GM19025 (cell line): Measurements from ENCODE around the gene RBM6.
"Not testable (repeated sequence)": the region's sequence is repeated elsewhere in the genome, so short reads cannot be mapped to it uniquely, and the experiment has no call there.

Experiments
- ATAC-seq: cut with Tn5 transposase; IDR thresholded peaks from one replicate; pipeline ENCODE4 v1.9.1; 2021; ENCODE audit warnings: mild to moderate bottlenecking, low read depth, moderate library complexity; ENCODE audit not compliant: unreplicated experiment

The RBM6 gene

DNA sequence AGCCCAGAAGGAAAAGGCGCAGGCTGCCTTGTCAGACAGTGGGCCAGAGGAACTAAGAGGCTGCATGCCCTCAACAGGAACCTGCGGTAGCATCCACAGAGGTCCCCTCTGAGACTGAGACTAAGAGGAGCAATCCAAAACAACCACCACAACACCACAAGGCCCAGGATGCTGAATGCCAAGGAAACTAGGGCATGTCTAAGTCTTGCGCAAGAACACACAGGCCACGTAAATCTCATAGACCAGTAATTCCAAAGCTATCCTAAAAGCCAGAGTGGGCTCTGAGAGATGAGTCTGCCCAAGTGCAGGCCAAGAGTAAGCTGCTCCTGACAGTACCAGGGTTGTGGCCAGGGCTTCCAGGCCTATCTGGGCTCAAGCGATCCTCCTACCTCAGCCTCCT is 23.3 kb upstream of the RBM6 start:
- no peak for ATAC-seq

DNA sequence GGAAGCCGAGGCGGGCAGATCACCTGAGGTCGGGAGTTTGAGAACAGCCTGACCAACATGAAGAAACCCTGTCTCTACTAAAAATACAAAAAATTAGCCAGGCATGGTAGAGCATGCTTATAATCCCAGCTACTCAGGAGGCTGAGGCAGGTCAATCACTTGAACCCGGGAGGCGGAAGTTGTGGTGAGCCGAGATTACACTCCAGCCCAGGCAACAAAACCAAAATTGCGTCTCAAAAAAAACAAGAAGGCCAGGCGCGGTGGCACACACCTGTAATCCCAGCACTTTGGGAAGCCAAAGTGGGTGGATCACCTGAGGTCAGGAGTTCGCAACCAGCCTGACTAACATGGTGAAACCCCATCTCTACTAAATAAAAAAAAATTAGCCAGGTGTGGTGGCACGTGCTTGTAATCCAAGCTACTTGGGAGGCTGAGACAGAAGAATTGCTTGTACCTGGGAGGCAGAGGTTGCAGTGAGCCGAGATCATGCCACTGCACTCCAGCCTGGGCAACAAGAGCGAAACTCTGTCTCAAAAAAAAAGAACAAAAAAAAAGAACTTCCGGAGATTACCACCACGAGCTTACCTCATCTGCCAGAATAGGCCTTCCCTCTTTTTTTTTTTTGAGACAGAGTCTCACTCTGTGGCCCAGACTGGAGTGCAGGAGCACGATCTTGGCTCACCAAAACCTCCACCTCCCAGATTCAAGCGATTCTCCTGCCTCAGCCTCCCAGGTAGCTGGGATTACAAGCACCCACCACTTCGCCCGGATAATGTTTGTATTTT is 22.0 kb upstream of the RBM6 start:
- not testable (repeated sequence) for ATAC-seq

DNA sequence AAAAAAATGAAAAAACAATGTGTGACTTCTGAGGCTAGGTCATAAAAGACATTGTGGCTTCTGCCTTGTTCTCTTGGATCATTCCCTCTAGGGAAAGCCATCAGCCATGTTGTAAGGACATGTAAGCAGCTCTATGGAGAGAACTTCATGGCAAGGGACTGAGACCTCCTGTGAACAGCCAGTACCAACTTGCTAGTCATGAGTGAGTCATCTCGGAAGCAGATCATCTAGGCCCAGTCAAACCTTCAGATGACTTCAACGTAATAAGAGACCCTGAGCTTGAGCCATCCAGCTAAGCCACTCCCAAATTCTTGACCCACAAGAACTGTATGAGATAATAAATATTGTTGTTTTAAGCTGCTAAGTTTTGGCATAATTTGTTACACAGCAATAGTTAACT is 15.3 kb upstream of the RBM6 start:
- no peak for ATAC-seq

DNA sequence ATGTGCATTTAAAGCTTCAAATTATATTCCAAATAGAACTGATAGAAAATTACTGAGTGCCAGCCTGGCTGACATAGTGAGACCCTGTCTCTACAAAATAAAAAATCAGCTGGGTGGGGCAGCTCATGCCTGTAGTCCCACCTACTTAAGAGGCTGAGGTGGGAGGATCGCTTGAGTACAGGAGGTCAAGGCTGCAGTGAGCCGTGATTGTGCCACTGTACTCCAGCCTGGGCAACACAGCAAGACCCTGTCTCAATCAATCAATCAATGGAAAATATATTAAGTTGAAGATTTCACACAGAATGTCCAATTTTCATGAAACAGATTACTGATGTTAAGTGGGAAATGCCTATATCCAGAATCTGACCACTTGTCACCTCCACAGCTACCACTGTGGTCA is 14.5 kb upstream of the RBM6 start:
- no peak for ATAC-seq

DNA sequence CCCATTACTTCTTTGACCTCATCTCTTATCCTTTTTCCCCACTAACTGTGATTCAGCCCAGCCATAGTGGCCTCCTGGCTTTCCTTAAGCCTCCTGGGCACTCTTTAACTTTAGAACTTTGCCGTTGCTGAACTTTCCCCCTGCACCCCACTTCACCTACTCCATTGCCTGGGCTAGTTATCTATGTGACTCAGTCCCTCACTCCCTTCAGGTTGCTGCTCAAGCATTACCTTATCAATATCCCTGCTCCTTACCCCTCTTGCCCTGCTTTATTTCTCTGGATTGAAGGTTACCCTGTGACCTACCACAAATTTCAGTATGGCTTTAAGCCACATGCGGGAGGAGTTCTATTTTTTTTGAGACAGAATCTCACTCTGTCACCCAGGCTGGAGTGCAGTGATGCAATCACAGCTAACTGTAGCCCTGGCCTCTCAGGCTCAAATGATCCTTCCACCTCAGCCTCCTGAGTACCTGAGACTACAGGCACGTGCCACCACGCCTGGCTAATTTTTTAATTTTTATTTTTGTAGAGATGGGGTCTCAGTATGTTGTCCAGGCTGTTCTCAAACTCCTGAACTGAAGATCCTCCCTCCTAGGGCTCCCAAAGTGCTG is 13.7 kb upstream of the RBM6 start:
- ATAC-seq = no peak

DNA sequence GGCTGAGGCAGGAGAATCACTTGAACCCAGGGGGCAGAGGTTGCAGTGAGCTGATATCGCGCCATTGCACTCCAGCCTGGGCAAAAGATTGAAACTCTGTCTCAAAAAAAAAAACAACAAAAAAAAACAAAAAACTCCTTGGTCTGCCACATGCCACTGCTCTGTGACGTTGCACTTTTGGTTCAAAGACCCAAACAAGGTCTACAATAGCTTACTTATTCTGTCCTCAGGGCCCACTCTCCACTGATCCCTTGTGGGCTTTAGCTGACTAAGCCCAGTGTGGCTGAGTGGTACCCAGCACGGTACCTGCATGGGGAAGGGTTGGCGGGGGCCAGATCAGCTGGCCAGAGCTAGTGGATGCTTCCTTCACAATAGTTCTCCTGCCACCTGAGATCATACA is 12.2 kb upstream of the RBM6 start:
- ATAC-seq = no peak

DNA sequence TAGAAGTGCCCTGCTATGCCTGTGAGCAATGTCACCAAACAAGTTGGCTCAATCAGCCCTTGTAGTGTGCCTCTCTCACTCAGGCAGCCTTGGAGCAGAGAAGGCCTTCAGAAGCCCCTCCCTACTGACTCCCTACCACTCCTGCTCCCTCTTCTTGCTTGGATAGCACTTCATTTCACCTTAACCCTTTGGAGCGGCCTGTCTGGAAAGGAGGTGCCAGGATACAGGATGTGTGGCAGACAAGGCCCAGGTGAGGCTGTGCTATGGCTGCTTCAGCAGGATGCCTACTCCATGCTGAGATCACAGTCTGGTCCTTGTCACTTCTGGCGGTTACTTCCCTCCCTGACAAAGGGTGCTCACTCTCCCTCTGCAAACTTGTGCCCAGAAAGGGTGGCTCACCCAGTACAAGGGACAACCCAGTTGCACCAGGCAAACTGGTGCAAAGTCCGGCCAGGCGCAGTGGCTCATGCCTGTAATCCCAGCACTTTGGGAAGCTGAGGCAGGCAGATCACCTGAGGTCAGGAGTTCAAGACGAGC is 11.4 kb upstream of the RBM6 start:
- no peak for ATAC-seq

DNA sequence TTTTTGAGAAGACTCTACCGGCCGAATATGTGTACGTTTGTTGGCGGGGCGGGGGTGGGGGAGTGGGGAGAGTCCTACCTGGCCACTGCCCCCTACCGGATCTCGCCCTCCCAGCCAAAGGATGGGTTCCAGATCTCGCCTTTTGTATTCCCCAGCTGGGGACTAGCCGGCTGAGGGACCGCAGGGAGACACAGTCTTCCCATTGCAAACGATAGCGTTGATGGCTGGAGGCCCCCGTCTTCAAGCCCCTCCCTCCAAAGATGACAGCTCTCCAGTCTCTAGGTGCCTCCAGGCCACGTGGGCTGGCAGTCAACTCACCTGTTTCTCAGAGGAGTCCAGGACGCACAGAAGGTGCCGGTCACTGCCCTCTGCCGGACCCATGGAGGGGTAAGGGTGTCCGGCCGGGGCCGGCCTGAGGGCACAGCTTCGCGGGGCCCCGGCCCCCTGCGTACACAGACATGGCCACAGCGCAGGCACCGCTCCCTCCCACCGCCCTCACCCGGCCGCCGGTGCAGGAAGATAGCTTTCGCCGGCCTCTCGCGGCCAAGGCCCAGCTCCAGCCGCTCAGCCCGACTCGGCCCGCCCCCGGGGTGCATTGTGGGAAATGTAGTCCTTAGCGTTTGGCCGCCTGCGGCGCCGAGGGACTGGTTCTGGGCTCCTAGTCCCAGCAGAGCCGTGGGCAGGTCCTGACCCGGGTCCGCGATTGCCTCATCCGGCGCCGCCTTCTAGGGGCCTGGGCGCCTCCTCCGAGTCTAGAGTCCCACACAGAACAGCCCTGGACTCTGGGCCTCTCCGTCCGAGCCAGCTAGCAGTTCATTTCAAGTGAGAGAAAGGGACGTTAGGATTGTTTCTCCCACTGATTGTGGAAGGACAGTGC is 10.4 kb upstream of the RBM6 start, which contains the start of gene MON1A:
TSS of gene MON1A (minus strand) at position 521 of the 877 bp plus-strand sequence. CDS start 16,465 bp downstream, outside the sequence.
- peak; percentile 88 for ATAC-seq

DNA sequence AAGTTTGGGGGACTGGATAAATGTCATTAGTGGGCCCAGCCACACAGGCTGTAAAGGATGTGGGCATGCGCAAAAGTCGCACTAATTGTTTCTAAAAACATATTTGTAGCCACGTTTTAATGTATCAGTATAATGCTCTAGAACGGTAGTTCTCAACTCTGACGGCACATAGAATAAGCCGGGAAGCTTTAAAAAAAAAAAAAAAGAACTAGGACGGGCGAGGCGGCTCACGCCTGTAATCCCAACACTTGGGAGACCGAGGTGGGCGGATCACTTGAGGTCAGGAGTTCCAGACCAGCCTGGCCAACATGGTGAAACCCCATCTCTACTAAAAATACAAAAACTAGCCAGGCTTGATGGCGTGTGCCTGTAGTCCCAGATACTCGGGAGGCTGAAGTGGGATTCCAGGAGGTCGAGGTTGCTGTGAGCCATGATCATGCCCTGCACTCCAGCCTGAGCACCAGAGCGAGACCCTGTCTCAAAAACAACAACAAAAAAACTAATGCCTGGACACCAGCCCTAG is 9.7 kb upstream of the RBM6 start:
- no peak for ATAC-seq

DNA sequence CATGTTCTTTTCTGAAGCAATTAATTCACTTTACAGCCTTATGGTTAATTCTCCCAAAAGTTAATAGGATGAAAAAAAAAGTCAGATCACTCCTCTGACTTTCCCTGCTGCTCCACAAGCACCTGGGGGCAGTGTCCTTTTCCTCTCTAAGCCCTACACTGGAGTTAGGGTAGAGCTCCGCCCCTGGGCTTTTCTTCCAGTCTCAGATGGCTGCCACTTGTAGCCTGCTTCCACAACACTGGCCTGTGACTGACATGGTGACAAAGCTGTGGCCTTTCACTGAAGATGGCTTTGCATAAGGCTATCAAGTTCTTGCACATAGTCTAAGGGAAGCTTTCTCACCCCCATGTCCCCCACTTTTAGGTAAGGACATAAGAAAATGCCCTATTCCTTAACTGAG is 9.0 kb upstream of the RBM6 start:
- ATAC-seq = no peak

DNA sequence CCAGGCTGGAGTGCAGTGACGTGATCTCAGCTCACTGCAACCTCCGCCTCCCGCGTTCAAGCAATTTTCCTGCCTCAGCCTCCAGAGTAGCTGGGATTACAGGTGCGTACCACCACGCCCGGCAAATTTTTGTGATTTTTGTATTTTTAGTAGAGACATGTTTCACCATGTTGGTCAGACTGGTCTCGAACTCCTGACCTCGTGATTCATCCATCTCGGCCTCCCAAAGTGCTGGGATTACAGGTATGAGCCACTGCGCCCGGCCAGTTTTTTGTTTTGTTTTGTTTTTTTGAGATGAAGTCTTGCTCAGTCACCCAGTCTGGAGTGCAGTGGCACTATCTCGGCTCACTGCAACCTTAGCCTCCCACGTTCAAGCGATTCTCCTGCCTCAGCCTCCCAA is 7.7 kb upstream of the RBM6 start:
- not testable (repeated sequence) for ATAC-seq

DNA sequence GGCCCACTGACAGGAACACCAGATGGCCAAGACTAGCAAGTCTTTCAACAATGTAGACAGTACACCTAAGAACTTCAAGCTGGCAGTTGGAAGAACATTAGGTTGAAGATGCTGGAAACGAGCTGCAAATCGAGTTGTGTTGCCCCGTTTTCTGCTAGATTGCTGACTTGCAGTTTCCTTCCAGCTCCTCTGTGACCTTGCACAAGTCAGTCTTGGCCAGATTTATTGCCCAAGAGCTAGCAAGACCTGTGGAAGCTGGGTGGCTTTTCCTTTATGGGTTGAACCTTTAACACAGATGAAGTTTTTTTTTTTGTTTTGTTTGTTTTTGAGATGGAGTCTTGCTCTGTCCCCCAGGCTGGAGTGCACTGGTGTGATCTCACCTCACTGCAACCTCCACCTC is 2.9 kb upstream of the RBM6 start:
- no peak for ATAC-seq

DNA sequence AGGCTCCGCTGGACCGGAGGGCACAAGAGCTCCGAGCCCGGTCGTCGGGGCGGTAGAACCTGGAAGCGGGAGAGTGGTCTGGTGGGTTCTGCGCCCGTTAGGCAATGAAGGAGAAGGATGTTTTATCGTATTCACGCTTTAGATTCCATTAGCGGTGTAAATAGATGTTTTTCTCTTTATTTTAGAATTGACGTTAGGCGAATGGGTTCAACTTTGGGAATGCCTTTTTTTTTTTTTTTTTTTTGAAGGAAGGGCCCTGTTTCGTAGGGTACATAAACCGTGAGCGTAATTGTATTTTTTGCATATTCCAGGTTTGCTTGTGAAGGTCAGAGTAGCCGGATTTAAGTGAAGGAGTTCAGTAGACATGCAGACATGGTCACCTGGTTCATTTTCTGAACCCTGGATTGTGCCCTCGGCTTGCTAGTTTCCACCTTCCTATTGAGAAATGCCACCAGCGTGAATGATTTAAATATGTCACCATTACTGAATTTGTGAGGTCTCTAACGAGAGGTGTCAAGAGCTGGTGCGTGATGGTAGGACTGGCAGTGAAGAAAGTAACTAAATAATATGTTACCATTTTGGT is 808 bp downstream of the RBM6 start:
- ATAC-seq = no peak

DNA sequence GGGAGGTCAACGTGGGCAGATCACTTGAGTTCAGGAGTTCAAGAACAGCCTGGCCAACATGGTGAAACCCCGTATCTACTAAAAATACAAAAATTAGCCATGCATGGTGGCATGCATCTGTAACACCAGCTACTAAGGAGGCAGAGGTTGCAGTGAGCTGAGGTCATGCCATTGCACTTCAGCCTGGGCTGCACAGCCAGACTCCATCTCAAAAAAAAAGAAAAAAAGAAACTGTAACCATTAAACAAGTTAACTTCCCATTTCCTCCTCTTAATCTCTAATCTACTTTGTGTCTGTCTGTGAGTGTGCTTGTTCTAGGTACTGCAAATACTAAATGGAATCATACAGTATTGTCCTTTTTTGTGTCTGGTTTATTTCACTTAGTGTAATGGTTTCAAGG is 2.7 kb downstream of the RBM6 start:
- no peak for ATAC-seq

DNA sequence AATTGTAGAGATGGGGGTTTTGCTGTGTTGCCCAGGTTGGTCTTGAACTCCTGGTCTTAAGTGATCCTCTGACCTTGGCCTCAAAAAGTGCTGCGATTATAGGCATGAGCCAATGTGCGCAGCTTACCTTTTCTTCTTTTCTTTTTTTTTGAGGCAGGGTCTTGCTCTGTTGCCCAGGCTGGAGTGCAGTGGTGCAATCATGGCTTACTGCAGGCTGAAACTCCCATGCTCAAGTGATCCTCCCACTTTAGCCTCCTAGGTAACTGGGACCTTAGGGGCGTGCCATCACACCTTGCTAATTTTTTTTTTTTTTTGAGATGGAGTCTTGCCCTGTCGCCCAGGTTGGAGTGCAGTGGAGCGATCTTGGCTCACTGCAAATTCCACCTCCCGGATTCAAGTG is 13.0 kb downstream of the RBM6 start:
- no peak for ATAC-seq

DNA sequence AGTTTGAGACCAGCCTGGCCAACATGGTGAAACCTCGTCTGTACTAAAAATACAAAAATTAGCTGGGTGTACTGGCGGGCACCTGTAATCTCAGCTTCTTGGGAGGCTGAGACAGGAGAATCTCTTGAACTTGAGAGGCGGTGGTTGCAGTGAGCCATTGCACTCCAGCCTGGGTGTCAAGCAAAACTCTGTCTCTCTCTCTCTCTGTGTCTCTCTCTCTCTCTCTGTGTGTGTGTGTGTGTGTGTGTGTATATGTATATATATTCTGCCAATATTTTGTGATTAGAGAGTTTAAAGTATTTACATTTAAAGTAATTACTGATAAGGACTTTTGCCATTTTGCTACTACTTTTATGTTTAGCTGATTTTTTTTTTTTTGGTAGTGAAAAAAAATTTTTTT is 15.7 kb downstream of the RBM6 start:
- ATAC-seq = no peak

DNA sequence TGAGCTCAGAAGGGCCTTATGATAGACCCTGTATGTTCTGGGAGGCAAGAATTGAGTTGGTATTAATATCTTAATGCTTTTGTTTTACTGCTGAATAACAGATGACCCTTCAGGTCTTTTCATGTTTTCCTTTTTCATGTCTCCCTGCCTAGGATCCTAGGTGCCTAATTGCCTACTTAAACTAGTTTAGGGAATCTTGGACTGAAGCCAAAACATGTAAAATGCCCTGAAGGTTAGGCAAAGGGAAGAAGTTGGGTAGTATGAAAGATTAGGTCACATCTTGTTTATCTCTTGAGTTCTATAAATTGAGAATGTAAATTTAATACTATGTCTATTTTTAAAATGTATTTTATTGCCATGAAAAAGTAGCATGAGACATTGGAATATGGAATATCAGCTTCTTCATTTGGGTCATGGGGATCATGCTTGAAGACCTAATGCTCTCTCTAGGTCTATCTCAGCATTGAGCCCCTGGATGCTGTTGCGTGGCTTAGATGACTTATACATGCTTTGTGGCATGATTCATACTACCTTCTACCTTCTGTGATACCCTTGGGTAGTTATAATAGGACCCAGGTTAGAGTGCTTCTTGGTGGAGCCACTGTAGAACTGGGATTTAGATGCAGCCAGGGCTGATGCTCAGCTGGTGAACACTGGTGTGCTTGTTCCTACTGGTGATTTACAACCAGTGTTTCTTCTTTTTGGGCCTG is 26.4 kb downstream of the RBM6 start:
- ATAC-seq = no peak

DNA sequence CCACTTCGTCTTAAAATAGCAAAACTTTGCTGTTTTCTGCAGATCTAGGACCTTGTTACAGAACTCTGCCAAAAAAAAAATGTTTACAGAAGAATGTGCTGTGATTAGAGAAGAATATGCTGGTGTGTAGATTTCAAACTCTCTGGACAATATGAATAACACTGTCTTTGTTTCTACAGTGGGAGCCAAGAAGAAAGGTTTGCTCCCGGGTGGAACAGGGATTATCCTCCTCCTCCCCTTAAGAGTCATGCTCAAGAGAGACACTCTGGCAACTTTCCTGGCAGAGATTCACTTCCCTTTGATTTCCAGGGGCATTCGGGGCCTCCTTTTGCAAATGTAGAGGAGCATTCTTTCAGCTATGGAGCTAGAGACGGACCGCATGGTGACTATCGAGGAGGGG is 27.3 kb downstream of the RBM6 start:
- ATAC-seq = no peak

DNA sequence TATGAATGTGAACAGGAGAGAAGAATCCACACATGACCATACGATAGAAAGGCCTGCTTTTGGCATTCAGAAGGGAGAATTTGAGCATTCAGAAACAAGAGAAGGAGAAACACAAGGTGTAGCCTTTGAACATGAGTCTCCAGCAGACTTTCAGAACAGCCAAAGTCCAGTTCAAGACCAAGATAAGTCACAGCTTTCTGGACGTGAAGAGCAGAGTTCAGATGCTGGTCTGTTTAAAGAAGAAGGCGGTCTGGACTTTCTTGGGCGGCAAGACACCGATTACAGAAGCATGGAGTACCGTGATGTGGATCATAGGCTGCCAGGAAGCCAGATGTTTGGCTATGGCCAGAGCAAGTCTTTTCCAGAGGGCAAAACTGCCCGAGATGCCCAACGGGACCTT is 28.4 kb downstream of the RBM6 start:
- no peak for ATAC-seq

DNA sequence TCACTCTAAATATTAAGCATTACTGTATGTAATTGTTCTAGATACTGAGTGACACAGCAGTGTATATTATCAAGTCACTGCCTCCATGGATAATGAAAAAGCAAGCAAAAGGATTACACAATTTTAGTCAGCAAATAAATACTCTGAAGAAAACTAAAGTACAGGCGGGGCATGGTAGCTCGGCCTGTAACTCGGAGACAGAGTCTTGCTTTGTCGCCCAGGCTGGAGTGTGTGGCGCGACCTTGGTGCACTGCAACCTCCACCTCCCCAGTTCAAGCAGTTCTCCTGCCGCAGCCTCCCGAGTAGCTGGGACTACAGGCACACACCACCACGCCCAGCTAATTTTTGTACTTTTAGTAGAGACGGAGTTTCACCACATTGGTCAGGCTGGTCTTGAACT is 32.7 kb downstream of the RBM6 start:
- ATAC-seq = no peak
